Activated CD4-positive, alpha-beta T cell treated with anti-CD3 and anti-CD28 coated beads, Interleukin-2, amount 50 U/mL, for 16 hours (primary cell): ENCODE measurements around the gene HES2.
A peak's percentile ranks its signal among the peaks of the same experiment; 100 is the strongest.
"Not testable (repeated sequence)": the region's sequence is repeated elsewhere in the genome, so short reads cannot be mapped to it uniquely, and the experiment has no call there.

Experiments used
- DNase-seq: peaks from one replicate; pipeline ENCODE4 v3.0.0-alpha.2; 2020

Gene HES2

DNA sequence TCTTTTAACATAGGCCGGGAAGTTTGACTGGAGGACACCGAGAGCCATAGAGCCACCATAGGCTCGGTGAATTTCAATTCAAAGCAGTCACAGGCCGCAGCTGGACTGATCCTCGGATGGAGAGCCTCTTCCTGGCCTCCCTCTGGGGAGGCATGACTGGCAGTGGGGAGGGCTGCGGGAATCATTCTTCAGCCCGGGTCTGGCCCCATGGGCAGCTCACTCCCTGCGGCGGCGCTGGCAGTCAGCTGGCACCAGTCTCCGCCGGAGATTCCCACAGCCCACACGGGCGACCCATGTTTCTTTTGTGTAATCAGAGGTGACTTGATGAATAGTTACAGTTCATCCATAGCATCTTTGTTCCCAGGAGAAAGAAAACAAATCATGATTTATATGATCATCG is 15.4 kb upstream of the HES2 start:
- DNase-seq = no peak

DNA sequence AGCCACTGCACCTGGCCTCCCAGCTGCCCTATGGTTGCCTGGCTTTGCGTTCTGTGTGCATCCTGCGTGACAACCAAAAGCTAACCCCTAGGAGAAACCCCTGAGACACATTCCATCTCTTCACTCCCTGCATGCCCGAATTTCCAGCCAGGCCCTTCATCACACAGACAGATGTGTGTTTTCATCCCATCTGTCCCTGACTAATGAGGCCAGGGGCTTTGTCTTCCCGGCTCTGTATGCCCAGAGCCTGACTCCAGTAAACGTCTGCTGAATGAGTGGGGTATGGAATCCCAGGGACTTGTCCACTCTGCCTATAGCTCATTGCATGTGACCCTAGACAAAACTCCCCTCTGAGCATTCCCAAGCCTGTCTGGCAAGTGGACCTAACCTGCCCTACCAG is 14.5 kb upstream of the HES2 start:
- no peak for DNase-seq

DNA sequence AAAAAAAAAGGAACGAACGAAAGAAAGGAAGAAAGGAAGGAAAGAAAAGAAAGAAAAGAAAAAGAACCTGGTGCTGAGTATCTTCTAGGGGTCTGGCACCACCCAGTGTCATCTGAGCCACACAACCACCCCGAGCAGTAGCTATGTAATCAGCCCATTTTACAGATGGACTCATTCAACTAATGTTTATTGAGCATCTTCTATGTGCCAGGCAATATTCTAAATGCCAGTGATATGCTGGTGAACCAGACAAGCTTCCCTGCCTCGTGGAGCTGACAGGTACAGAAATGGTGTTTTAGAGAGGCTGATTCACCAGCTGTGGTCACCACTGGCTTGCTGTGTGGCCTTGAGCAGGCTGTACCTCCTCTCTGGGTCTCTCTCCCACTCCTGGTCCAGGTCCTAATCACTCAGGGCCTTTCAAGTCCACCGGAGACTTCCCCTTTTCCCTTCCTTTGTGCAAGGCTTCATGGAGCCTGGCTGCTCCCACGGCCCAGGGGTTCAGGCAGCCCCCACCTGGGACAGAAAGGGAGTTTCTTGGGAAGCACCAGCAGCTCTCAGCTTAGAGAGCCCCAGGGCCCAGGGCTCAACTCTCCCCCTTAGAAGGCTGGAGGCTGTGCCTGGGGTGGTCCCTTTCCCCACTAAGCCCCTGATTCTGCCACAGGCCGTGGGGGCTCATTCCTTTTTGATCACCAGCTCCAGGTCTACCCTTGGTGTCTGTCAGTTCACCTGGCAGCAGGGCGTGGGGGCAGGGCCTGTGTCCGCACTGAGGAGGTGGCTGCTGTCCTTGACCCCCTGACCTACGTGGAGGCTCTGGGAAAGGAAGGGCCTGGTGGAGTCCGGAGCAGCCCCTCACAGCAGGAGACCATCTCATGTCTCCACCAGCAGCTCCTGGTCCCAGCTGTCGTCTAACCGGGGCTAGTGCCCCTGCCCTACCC is 12.2 kb upstream of the HES2 start:
- DNase-seq = not testable (repeated sequence)

DNA sequence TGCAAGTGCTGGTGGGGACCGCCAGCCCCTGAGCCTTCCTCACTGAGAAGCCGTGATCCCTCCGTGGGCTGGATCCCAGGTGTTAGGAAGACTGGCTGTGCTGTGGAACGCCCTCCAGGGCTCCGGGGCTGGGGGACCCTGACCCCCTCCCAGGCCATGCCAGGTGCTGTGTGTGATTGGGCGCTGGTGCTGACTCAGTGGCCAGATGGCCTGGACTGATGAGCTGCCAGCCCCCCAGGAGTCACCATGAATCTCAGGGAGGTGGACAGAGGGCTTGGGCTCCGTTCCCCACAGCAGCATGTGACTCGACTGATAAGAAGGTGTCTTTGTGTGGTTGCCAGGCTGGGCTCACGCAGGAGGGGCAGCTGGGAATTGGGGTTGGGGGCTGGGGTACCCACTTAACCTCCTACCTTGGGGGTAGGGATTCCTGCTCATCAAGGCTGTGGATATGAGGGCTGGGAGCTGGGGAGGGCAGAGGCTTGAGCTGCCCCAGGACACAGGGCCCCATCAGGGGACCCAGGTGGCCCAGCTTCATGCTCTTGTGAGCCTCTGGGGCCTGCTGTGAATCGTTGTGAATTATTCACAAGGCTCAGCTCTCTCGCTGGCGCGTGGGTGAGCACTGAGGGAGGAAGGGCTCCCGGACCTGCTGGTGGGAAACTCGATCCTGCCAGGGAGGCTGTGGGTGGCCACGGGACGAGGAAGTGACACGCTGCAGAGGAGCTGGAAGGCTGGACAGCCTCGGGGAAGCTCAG is 10.1 kb upstream of the HES2 start:
- DNase-seq = not testable (repeated sequence)

DNA sequence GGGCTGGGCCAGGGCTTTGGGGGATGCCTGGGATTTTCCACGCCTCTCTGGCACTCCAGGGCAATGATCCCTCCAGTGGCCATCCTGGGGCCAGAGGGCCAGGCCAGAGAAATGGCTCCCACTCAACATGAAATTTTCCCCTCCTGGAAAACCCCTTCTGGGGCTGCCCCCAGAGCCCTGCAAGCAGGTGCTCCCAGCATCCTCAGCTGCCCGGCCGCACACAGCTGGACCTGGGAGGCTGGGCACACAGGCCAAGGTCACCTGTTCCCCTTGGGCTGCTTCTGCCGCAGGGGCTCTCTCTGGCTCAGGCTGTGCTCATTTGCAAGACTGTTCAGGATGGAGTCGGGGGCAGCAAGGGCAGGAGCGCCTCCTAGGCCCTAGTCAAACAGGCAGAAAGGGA is 8.7 kb upstream of the HES2 start:
- not testable (repeated sequence) for DNase-seq

DNA sequence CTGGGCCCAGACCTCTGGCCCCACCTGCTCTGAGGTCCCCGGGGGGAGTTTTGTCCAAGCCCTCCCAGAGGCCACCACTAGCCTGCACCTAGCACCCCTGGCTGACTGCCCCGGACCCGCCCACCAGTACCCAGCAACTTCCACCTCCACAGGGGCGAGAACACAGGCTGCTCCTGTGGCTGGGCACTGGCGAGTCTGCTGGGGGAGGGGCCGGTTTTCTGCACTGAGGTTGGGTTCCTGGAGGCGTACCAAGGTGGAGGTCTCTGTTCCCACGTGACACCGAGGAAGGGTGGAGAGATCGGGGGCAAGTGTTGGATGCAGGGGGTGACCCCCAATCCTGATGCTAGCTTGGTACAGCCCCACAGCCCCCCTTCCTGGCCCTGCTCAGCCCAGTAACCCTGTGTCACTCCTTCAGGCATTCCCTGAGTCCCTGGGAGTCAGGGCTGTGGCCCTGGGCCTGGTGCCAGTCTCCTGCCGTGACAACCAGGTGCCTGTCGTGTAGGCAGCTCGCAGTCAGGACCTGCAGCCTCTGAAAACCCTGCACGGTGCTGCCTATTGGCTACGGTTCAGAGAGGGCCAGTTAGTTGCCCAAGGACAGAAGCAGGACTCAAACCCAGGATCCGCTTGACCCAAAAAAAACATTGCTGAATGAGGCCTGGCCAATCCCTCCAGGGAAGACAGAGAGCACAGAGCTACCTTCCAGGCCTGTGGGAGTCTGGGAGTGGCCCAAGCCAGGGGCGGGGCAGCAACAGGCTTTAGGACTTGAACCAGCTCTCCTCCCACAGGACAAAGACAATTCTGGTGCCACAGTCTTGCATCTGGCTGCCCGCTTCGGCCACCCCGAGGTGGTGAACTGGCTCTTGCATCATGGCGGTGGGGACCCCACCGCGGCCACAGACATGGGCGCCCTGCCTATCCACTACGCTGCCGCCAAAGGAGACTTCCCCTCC is 8.0 kb upstream of the HES2 start:
- DNase-seq = no peak

DNA sequence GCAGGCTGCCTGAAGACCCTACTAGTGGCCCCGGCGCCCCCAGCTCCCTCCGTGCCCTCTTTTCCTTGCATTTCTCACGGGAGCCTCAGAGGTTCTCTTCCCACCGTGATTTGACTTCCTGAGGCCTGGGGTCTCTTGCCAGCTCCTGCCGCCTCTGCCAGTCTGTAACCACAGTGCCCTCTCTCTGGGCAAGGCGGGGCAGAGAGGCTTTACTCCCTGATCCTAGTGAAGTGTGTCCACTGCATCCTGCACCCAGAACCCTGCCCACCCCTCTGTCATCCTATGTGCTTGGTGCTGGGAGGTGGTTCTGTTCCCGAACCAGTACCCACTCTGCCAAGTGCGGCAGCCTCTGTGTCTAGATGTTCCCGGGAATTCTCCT is 7.2 kb upstream of the HES2 start:
- DNase-seq = no peak

DNA sequence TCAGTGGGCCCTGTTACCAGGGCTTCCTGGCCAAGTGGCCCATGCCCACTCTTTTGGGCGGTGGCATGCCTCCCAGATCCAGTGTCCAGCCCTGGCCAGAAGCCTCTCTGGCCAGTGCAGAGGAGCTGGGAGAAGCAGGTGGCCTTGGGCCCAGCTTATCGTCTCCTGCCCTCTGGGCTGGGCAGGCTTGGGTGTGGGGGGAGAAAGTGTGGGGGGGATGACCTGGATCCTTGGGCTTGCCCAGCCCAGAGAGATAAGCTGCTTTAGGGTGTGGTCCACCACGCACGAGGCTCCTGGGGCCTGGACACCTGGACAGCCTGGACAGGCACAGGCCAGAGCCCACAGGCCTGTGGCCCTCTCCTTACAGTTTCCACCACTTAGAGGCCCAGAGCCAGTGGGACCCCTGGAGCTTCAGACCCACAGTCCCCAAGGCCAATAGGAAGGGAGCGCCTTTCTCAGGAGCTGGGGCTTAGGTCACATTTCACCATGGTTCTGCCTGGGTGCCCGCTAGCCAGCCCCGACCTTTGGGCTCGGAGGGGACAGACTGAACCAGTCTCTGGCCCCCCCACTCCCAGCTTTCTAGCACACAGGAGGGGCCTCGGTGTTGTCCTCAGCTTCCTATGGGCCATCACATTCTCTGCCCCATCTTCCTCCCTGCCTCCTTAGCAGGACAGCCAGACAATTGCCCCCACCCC is 6.7 kb upstream of the HES2 start:
- no peak for DNase-seq

DNA sequence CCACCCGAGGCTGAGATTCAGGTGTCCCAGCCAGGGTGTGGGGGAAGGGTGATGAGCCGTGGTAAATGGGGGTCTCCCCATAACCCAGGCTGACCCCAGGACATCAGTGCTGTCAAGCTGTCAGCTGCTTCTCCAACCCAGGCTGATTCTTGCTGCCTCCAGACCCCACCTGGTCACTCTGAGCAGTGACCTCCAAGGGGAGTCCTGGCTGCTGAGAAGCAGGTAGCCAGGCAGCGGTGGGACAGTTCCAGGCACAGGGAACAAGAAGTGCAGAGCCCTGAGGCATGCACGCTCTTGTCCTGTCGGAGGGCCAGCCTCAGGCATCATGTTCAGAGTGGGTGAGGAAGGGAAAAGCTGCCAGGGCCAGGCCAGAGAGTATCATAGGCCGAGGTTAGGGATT is 5.9 kb upstream of the HES2 start:
- DNase-seq = no peak

DNA sequence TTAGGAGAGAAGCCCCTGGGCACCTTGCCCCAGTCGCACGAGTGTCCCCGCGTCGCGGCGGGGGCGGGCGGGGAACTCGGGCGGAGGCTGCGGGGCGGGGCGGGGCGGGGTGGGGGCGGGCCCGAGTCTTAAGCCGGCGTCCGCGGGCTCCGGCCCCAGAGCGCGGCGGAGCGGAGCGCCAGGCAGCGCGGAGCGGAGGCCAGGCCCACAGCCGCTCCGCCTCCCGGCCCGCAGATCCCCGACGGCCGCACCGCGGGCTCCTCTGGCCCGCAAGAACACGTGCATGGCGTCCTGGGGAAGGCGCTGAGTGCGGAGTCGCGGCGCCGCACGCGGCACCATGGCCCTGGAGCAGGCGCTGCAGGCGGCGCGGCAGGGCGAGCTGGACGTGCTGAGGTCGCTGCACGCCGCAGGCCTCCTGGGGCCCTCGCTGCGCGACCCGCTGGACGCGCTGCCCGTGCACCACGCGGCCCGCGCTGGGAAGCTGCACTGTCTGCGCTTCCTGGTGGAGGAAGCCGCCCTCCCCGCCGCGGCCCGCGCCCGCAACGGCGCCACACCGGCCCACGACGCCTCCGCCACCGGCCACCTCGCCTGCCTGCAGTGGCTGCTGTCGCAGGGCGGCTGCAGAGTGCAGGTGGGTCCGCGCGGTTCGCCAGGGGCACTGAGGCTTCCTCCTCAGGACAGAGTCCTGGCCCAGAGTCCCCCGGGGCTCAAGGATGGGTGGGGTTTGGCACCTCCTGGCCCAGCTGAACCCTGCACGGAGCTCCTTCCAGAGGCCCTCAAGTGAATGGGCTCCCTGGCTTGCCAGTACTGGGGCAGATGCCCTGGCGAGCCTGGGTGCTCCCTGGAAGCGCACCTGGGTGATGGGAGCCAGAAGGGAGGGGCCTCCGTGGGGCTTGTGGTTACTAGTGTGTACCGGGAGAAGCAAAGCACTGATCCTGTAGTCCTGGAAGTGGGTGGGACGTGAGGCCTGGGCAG is 5.2 kb upstream of the HES2 start, which contains the start of gene ESPN:
ESPN (plus strand) TSS at position 158 of the 975 bp plus-strand sequence; CDS start at position 338, 180 bp downstream.
- DNase-seq = no peak

DNA sequence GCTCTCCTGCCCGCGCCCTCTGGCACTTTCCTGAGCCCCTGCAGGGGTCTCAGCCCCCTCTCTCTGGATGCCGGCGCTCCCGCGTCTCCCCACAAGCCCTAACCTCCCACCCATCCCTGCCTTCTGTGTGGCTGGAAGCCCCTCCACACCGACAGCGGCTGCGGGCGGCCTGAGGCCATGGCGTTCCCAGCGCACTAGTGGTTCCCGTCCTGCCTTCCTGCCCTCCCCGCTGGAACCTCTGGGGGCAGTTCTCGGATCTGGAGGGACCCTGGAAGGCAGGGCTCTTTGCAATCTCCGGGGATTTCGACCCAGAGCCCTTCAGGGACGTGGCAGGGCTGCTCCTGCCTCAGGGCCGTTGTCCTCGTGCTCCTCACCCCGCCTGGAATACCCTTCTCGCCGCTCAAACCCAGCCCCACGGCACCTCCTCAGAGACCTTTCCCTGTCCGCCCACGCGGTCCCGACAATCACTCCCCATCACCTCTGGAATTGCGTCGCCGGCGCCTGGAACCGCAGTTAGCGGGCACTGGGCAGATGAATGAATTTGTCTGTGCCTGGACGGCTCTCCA is 4.4 kb upstream of the HES2 start:
- no peak for DNase-seq

DNA sequence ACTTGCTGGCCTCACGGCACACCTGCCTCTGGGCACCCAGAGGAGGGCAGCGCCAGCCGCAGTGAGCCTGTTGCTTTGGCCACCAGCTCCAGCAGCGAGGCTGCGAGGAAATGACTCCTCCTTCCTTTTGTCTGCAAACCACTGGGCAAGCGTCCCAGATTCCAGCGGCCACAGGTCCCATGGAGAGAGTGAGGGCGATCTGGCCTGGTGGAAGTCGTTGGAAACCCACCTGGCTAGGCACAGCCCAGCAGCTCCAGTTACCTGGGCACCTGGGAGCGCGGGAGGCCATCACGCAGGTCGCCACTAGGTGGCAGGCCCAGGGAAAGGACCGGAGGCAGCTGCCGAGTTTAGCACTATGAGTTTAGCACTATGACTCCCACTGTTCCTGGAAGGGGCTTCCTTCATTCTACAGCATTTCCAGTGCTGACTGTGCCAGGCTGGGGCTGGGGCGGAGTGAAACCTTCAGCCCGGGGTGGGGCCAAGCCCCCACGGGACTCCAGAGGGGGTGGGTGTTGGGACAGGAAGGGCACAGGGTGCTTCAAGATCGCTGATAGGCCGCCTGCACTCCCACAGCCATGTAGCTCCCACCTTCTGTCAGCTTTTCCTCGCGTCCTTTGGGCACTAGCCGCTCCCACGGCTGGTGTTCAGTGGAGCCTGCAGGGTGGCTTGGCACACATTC is 3.7 kb upstream of the HES2 start:
- peak; percentile 67 for DNase-seq

DNA sequence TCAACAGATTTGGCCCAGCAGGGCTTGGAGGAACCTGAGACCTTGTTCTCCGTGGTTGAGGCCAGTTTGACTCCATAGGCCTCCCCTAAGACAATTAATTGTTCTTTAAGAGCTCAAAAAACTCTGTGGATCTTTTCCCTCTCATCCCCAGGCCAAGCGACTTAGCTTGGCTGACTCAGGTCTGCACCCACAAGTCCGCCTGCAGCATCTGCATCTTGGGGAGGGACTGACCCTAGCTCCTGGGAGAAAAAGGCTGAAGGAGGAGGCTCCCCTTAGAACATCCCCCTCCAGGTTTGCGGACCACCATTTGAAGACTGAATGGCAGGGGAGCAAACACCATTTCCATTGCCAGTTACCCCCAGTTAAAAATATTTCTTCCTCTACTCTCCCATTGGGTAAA is 1.5 kb upstream of the HES2 start:
- DNase-seq = no peak

DNA sequence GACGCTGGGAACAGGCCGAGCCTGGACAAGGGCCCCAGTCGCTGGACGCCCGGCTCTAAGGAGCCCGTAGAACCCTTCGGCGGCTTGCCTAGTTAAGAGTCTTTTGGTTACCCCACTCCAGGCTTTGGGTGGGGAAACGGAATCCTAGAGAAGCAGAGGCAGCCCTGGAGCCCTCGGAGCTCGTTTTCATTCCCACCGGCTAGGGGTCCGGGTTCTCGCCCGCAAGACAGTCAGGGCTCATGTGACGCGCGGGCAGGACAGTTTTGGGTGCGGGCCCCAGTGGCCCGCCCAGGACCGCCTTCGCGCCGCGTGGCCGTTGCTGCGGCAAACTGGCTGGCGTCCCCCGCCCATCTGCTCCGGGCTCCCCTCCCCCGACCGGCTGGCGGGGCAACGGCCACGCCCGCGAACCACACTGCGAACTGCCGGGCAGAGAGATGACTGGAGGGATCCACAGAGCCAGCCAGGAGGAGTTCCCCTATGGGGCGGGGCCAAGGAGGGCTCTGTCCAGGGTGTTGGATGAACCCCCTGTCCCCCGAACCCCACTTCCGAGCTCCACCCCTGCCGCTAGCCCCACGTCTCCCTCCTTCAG is 829 bp upstream of the HES2 start:
- DNase-seq = peak; percentile 15

DNA sequence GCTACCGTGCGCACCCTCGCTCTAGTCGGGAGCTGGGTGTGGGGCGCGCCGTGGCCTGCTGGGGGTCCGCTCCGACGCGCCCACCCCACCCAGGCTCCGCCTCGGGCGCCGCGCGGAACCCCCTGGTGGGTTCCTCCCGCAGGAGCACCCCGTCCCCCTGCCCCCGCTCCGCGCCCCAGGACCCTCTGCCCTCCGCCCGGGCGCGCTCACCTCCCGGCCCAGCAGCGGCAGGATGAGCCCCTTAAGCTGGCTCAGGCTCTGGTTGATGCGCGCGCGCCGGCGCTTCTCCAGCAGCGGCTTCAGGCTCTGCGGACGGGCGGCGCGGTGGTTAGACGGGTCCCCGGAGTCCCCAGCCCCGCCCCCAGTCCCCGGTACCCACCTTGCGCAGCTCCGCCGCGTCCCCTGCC is 319 bp downstream of the HES2 start:
- no peak for DNase-seq

DNA sequence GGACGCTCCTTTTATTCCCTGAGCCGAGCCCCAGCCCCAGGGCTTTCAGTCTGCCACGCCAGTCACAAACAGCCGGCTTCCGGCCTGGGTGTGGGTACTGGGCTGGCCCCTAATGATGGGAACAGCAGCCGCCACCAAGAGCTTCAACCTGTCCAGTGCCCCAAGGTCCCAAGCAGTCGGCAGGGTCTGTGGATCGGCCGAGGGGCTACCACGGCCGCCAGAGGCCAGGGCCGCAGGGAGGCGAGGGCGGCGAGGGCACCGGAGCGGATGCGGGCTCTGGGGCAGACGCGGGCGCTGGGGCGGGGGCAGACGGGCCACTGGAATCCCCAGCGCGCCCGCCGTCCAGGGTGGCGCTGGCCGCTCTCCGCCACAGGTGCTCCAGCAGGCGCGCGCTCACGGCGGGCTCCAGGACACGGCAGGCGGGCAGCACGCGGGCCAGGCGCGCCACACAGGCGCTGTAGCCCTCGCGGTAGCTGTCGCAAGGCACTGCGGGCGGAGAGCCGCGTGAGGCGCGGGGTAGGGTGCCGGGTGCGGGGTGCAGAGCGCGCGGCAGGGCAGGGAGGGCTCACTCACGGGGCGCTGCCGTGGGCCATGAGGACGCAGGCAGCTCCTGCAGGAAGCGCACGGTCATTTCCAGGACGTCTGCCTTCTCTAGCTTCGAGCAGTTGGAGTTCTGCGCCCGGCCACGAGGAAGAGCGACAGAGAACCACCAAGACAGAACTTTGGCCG is 887 bp downstream of the HES2 start:
- no peak for DNase-seq

DNA sequence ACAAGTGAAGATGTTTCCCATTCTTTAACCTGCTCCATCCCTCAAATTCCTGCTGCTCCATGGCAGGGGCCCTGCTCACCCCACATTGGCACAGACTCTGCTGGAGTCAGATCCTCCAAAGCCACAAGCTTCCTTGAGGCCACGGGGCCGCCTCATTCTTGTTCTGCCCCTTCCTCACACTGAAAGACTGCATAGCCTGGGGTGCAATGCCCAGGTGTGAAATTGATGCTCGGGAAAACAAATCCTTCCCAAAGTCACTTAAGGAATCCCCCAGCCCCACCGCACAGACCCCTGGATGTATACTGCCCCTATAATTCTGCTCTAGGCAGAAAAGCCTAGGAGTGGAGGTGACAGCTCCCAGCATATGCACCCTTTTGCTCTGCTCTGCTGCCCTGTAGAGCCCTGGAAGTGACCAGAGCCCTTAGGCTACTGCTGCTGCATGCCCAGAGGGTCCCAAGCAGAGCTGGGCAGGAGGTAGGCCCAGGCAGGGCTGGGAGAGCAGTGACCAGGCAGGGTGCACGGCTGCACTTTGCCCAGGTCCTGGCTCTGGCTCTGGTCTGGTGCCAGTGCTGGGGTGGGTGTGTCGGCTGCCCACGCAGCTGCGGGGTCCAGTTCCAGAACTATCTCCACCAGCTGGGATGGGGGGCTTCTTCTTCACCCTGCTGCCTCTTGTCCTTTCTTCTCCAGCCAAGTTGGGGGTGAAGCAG is 1.6 kb downstream of the HES2 start:
- no peak for DNase-seq

DNA sequence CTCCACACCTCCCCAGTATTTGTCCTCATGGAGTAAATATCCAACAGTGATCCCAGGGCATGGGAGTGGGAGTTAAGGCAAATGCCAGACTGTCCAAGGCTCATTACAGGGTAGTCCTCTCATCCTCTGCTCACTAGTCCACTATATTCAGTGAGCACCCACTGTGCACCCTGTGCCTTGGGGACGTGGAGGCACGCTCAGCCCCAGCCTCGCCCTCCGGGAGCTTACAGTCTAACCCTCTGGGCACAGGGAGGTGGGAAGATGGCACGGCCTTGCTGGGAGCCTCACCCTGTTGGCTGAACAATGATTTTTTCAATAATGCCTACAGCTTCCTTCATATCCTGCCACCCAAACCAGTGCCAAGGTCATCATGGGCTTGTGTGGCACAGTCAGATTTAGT is 2.8 kb downstream of the HES2 start:
- no peak for DNase-seq
